GM12878 (cell line): ENCODE results near the gene MAPK1. TPM values are rescaled to one million over a fixed set of nuclear protein-coding genes. Genes with fewer than 3 reads are reported as not detected.

Source experiments
- ATAC-seq: fragments of 200-7000 bp; cut with Tn5 transposase; 3 replicates; pipeline ENCODE4 v1.9.1; 2020; ENCODE audit warnings: mild to moderate bottlenecking, moderate library complexity
- BruUV-seq: library from RNA; stranded (reverse); fragments of 400-500 nt; replicated peaks from 2 replicates; lab custom pipeline; 2021; lab: Mats Ljungman, UMichigan
- CTCF ChIA-PET: fragments of 300-600 bp; sonication (Branson Sonifier 250); formaldehyde crosslinking; extraction: SDS; loops from one replicate; lab custom pipeline; 2021; ENCODE audit warnings: inconsistent platforms; lab: Yijun Ruan, JAX
- POLR2A ChIA-PET: fragments of 350-600 bp; formaldehyde crosslinking; extraction: SDS; loops from one replicate; lab custom pipeline; 2021; ENCODE audit warnings: inconsistent platforms; lab: Charles Lee
- RAD21 ChIA-PET: fragments of 300-600 bp; sonication (Branson Sonifier 250); formaldehyde crosslinking; loops from one replicate; lab custom pipeline; 2023; ENCODE audit warnings: antibody characterized with exemption; ENCODE audit not compliant: unreplicated experiment; lab: Charles Lee
- SMC1A ChIA-PET: fragments of 300-600 bp; sonication (Branson Sonifier 250); formaldehyde crosslinking; loops from one replicate; lab custom pipeline; 2023; ENCODE audit not compliant: unreplicated experiment, uncharacterized antibody; lab: Charles Lee
- DNase-seq: peaks from one replicate; pipeline ENCODE4 v3.0.0-alpha.2; 2011; ENCODE audit warnings: low read depth, low spot score
- FAIRE-seq: peaks from 3 replicates; lab custom pipeline; 2011; peaks lifted over from hg19 to GRCh38; lab: Jason Lieb, UNC
- H2AFZ ChIP-seq: 2 replicates; pipeline ENCODE4 v1.6.0; 2011; ENCODE audit warnings: low read depth, low read length, control low read depth; ENCODE audit not compliant: control insufficient read depth
- H3K27ac ChIP-seq: 2 replicates; pipeline ENCODE4 v1.5.1; 2011; ENCODE audit warnings: control low read depth; ENCODE audit not compliant: control insufficient read depth, insufficient read depth
- H3K27me3 ChIP-seq, 2 experiments: replicated peaks in 1 of 2; 2 replicates each; pipeline versions ENCODE4 v1.6.0 to v1.6.1; 2011; ENCODE audit warnings: low read length in 1 of 2; ENCODE audit not compliant: control insufficient read depth in 2 of 2, insufficient read depth in 2 of 2
- H3K36me3 ChIP-seq, 2 experiments: 2 replicates each; pipeline ENCODE4 v1.5.1; 2011; ENCODE audit warnings: low read length in 1 of 2; ENCODE audit not compliant: control insufficient read depth in 2 of 2, insufficient read depth in 2 of 2
- H3K4me1 ChIP-seq: 2 replicates; pipeline ENCODE4 v1.6.1; 2011; ENCODE audit warnings: mild to moderate bottlenecking, low read length, moderate library complexity, mixed read lengths; ENCODE audit not compliant: control insufficient read depth, insufficient read depth
- H3K4me2 ChIP-seq: 2 replicates; pipeline ENCODE4 v1.6.0; 2011; ENCODE audit warnings: control low read depth; ENCODE audit not compliant: control insufficient read depth, insufficient read depth
- H3K4me3 ChIP-seq: fragments of 200-600 bp; sonication (generic); 2 replicates; pipeline ENCODE4 v1.5.1; 2016
- H3K79me2 ChIP-seq: 2 replicates; pipeline ENCODE4 v1.6.0; 2011; ENCODE audit warnings: low read length; ENCODE audit not compliant: control insufficient read depth, insufficient read depth
- H3K9ac ChIP-seq: 2 replicates; pipeline ENCODE4 v1.8.0; 2011; ENCODE audit warnings: low read length, control low read depth, mixed read lengths; ENCODE audit not compliant: control insufficient read depth, insufficient read depth
- H3K9me3 ChIP-seq: replicated peaks from 3 replicates; pipeline ENCODE4 v1.5.1; 2011; ENCODE audit warnings: mild to moderate bottlenecking, low read length; ENCODE audit not compliant: control insufficient read depth, insufficient read depth
- H4K20me1 ChIP-seq: 2 replicates; pipeline ENCODE4 v1.6.0; 2011; ENCODE audit not compliant: control insufficient read depth, insufficient read depth
- ATF7 ChIP-seq: fragments of 450-650 bp; IDR thresholded peaks from 2 replicates; pipeline ENCODE4 v1.6.1; 2016; ENCODE audit warnings: low read depth, mild to moderate bottlenecking
- BMI1 ChIP-seq: fragments of 450-650 bp; IDR thresholded peaks from 2 replicates; pipeline ENCODE4 v1.6.1; 2016; ENCODE audit warnings: mild to moderate bottlenecking, moderate library complexity, borderline replicate concordance
- BRCA1 ChIP-seq: IDR thresholded peaks from 2 replicates; pipeline ENCODE4 v1.6.1; 2011; ENCODE audit warnings: low read depth, low read length, improper control_type of control experiment
- IKZF2 ChIP-seq, 2 experiments: fragments of 450-650 bp; IDR thresholded peaks; 2 replicates each; pipeline ENCODE4 v1.6.1; 2017; ENCODE audit warnings: mild to moderate bottlenecking in 2 of 2, moderate library complexity in 2 of 2
- JUND ChIP-seq: IDR thresholded peaks from 2 replicates; pipeline ENCODE4 v1.6.1; 2012; ENCODE audit warnings: low read depth, mild to moderate bottlenecking, low read length, improper control_type of control experiment, moderate library complexity
- KLF5 ChIP-seq: fragments of 450-650 bp; IDR thresholded peaks from 2 replicates; pipeline ENCODE4 v1.6.1; 2014; ENCODE audit warnings: mild to moderate bottlenecking; ENCODE audit not compliant: partially characterized antibody
- POLR2A ChIP-seq: IDR thresholded peaks from 2 replicates; pipeline ENCODE4 v1.6.1; 2011; ENCODE audit warnings: low read depth, mild to moderate bottlenecking, low read length
- RCOR1 ChIP-seq: conservative IDR thresholded peaks from 2 replicates; pipeline ENCODE4 v1.6.1; 2012; ENCODE audit warnings: low read depth, low read length, improper control_type of control experiment
- RELA ChIP-seq: fragments of 450-650 bp; IDR thresholded peaks from 2 replicates; pipeline ENCODE4 v1.8.0; 2014; ENCODE audit warnings: borderline replicate concordance; ENCODE audit not compliant: partially characterized antibody
- REST ChIP-seq: IDR thresholded peaks from 2 replicates; pipeline ENCODE4 v1.6.1; 2012; ENCODE audit warnings: mild to moderate bottlenecking, low read depth, low read length
- SMAD5 ChIP-seq: IDR thresholded peaks from 2 replicates; pipeline ENCODE4 v1.6.1; 2016; ENCODE audit warnings: antibody characterized with exemption, low read depth
- SMC3 ChIP-seq: IDR thresholded peaks from 2 replicates; pipeline ENCODE4 v1.6.1; 2011; ENCODE audit warnings: low read length, improper control_type of control experiment, borderline replicate concordance
- SP1 ChIP-seq: IDR thresholded peaks from one replicate; pipeline ENCODE4 v1.6.1; 2011; ENCODE audit warnings: low read depth, low read length
- SUZ12 ChIP-seq: fragments of 200-600 bp; sonication (generic); IDR thresholded peaks from one replicate; pipeline ENCODE4 v1.6.1; 2018; ENCODE audit warnings: antibody characterized with exemption, mild to moderate bottlenecking; ENCODE audit not compliant: unreplicated experiment
- TCF7 ChIP-seq: IDR thresholded peaks from 2 replicates; pipeline ENCODE4 v1.6.1; 2014; ENCODE audit warnings: antibody characterized with exemption, borderline replicate concordance
- USF2 ChIP-seq: IDR thresholded peaks from 2 replicates; pipeline ENCODE4 v1.6.1; 2011; ENCODE audit warnings: low read depth, low read length, improper control_type of control experiment, borderline replicate concordance
- YY1 ChIP-seq: IDR thresholded peaks from 2 replicates; pipeline ENCODE4 v1.6.1; 2011; ENCODE audit warnings: low read depth, mild to moderate bottlenecking, low read length
- ZSCAN29 ChIP-seq: fragments of 450-650 bp; IDR thresholded peaks from 2 replicates; pipeline ENCODE4 v1.6.1; 2017; ENCODE audit warnings: mild to moderate bottlenecking, moderate library complexity
- WGBS: methylation state at CpG from one replicate; pipeline ENCODE4 v1.1.6; 2016; ENCODE audit warnings: low lambda C conversion rate; ENCODE audit not compliant: insufficient replicate concordance, insufficient coverage; ENCODE audit errors: missing lambda C conversion rate; 5-methylcytosine and 5-hydroxymethylcytosine counted together
- in situ Hi-C: fragments of 300-500 bp; cut with MboI; formaldehyde crosslinking; loops from 9 replicates; pipeline ENCODE4 v1.14.3; 2018; ENCODE audit warnings: mixed read lengths
- intact Hi-C: fragments of 100-400 bp; cut with micrococcal nuclease; formaldehyde crosslinking; loops from one replicate; pipeline ENCODE4 v1.14.2; 2022; ENCODE audit not compliant: unreplicated experiment
- polyA plus RNA-seq, 11 experiments: library from polyadenylated mRNA; depleted of rRNA in 4 of 11; unstranded in 6 of 11; stranded (reverse) in 5 of 11; fragments of >200 nt; fragmentation: Nextera tagmentation in 4 of 11; fragmentation: Illumina TruSeq in 1 of 11; extraction: Ambion mirVana in 4 of 11; extraction: Trizol in 1 of 11; gene quantifications; 1 replicate in 1 of 11; 2 replicates in 10 of 11; pipeline versions ENCODE4 v1.2.1 to v1.2.3, GENCODE V29; 2011 to 2016; ENCODE audit warnings: inconsistent platforms in 2 of 11, missing spikeins in 2 of 11, low read depth in 1 of 11
- total RNA-seq, 4 experiments: library from RNA; depleted of rRNA in 3 of 4; stranded (reverse); fragments of >200 nt in 3 of 4; fragmentation: Illumina TruSeq in 1 of 4; extraction: Trizol in 1 of 4; gene quantifications; 2 replicates each; pipeline versions ENCODE4 v1.2.1 to v1.2.3, GENCODE V29; 2013 to 2021
- TF ChIP-seq, protein P1 (sequence below), 3 experiments: IDR thresholded peaks in 2 of 3; conservative IDR thresholded peaks in 1 of 3; 2 replicates each; pipeline ENCODE4 v1.5.1; 2011; ENCODE audit warnings: low read depth in 3 of 3, low read length in 3 of 3, mild to moderate bottlenecking in 3 of 3, control low read depth in 2 of 3, moderate library complexity in 2 of 3, inconsistent platforms in 1 of 3, mixed read lengths in 1 of 3; ENCODE audit not compliant: control insufficient read depth in 2 of 3, insufficient read depth in 1 of 3; ENCODE audit errors: extremely low read depth in 1 of 3

The MAPK1 gene
- total and polyA plus RNA-seq, 10 of the 15 experiments (the other 5 are each of a cell fraction or from before 2014, with no cell fraction given) = 7.0 to 123 (median 58.4) TPM

DNA sequence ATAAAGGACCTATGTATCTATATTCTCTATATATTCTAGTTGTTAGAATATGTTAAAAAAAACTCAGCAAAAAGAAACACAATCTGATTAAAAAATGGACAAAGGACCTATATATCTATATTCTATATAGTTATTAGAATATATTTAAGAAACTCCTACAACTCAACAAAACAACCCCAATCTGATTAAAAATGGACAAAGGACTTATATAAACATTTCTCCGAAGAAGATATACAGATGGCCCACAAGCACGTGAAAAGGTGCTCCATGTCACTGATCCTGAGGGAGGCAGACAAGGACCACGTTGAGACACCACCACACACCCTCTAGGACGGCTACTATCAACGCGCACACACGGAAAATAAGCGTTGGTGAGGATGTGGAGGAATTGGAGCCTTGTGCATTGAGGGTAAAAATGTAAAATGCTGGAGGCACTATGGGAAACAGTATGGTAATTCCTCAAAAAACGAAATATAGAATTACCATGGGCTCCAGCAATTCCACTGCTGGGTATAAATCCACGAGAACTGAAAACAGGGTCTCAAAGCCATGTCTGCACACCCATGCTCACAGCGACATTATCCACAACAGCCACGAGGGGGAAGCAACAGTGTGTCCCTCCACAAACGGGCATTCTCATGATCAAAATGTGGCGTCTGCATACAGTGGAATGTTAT, 154.6 kb downstream of the MAPK1 start:
- H3K9ac ChIP-seq = no peak overlapping the region
- SMC1A ChIA-PET = interaction anchor here (0.7 to 2.2 kb wide), 8 partner anchors 16 to 240 kb away, joined by 3 to 12 read pairs (median 4); partner anchors contain the start of gene PPM1F
- FAIRE-seq (peak; percentile 91), ATAC-seq (peak; percentile 97), DNase-seq (no peak)
- intact Hi-C loops = loop anchor here (1.0 kb wide), 1 partner anchor 225 kb away; no protein-coding TSS in a partner anchor
- CTCF ChIA-PET = interaction anchor here (0.6 to 4.6 kb wide), 10 partner anchors 12 to 224 kb away, joined by 3 to 36 read pairs (median 4); no protein-coding TSS in a partner anchor
- H3K36me3 ChIP-seq = no peaks in the 10 kb centered on the region
- H3K79me2 ChIP-seq = no peaks in the 10 kb centered on the region
- no peaks in the 10 kb centered on the region for H3K9me3 ChIP-seq
- RAD21 ChIA-PET = interaction anchor here (0.7 to 2.3 kb wide), 9 partner anchors 14 to 240 kb away, joined by 3 to 13 read pairs (median 4); partner anchors contain the start of gene PPM1F
- POLR2A ChIA-PET = interaction anchor here (1.0 kb wide), 1 partner anchor 45 kb away, joined by 3 read pairs; no protein-coding TSS in a partner anchor
- H3K4me1 ChIP-seq = no peaks in the 10 kb centered on the region
- in situ Hi-C loops = loop anchor here (5.0 to 25.0 kb wide), 2 partner anchors 234 to 1199 kb away; no protein-coding TSS in a partner anchor
- no peak overlapping the region for H3K27ac ChIP-seq
- H2AFZ ChIP-seq = no peak overlapping the region
- H3K4me2 ChIP-seq = no peak overlapping the region
- H3K4me3 ChIP-seq = no peak overlapping the region
- H3K27me3 ChIP-seq = no peaks in the 10 kb centered on the region
- BruUV-seq = no TSS peak
- 31% methylated on average over 14 of the region's 14 CpGs for WGBS
- no peaks in the 10 kb centered on the region for H4K20me1 ChIP-seq
- TF ChIP-seq RELA (no peak), SMC3 (peak; percentile 85), SMAD5 (no peak), YY1 (peak; percentile 78), ATF7 (no peak), JUND (no peak), ZSCAN29 (no peak), BMI1 (no peak), BRCA1 (no peak), TCF7 (no peak), REST (no peak), USF2 (no peak), RCOR1 (no peak), POLR2A (no peak), SUZ12 (no peak), SP1 (no peak), KLF5 (no peak), IKZF2 (IDR thresholded peaks at IDR 0.05) (0 out of 4 replicates have a peak, but pooled peaks of 1 of the 2 experiments have one; percentile 15)
- TF ChIP-seq, protein P1, sequence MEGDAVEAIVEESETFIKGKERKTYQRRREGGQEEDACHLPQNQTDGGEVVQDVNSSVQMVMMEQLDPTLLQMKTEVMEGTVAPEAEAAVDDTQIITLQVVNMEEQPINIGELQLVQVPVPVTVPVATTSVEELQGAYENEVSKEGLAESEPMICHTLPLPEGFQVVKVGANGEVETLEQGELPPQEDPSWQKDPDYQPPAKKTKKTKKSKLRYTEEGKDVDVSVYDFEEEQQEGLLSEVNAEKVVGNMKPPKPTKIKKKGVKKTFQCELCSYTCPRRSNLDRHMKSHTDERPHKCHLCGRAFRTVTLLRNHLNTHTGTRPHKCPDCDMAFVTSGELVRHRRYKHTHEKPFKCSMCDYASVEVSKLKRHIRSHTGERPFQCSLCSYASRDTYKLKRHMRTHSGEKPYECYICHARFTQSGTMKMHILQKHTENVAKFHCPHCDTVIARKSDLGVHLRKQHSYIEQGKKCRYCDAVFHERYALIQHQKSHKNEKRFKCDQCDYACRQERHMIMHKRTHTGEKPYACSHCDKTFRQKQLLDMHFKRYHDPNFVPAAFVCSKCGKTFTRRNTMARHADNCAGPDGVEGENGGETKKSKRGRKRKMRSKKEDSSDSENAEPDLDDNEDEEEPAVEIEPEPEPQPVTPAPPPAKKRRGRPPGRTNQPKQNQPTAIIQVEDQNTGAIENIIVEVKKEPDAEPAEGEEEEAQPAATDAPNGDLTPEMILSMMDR (IDR thresholded peaks at IDR 0.05 in 2 of 3, conservative IDR thresholded peaks at IDR 0.05 in 1 of 3; ENCODE audit: control insufficient read depth in 2 of 3, extremely low read depth in 1 of 3, insufficient read depth in 1 of 3, low read depth in 3 of 3, low read length in 3 of 3) = peak; percentile 79 to 91 (median 84)
